H1 (cell line): Measurements from ENCODE around the gene ASMTL. TPM values are rescaled to one million over a fixed set of nuclear protein-coding genes. Genes with fewer than 3 reads are reported as not detected.

Experiments used
- CTCF ChIA-PET: fragments of 300-600 bp; sonication (Branson Sonifier 250); formaldehyde crosslinking; loops from one replicate; lab custom pipeline; 2021; ENCODE audit not compliant: partially characterized antibody; lab: Charles Lee
- POLR2A ChIA-PET: fragments of 300-600 bp; sonication (Branson Sonifier 250); formaldehyde crosslinking; loops from one replicate; lab custom pipeline; 2021; ENCODE audit warnings: inconsistent platforms; ENCODE audit not compliant: partially characterized antibody; lab: Charles Lee
- DNase-seq, 2 experiments: peaks; one replicate each; pipeline versions ENCODE4 v3.0.0 to v3.0.0-alpha.2; 2010 to 2022; ENCODE audit warnings: low spot score in 2 of 2, low read depth in 1 of 2, mixed read lengths in 1 of 2
- FAIRE-seq: peaks from 2 replicates; lab custom pipeline; 2011; peaks lifted over from hg19 to GRCh38; lab: Jason Lieb, UNC
- H2AFZ ChIP-seq: 2 replicates; pipeline ENCODE4 v1.8.1; 2012; ENCODE audit warnings: low read length, inconsistent platforms
- H2AK5ac ChIP-seq: 2 replicates; pipeline ENCODE4 v1.6.1; 2013; ENCODE audit warnings: low read depth, low read length
- H2BK120ac ChIP-seq: replicated peaks from 2 replicates; pipeline ENCODE3; 2013; ENCODE audit warnings: low read depth, low read length, inconsistent platforms
- H2BK12ac ChIP-seq: 2 replicates; pipeline ENCODE4 v1.6.1; 2013; ENCODE audit warnings: low read depth, low read length
- H2BK15ac ChIP-seq: 2 replicates; pipeline ENCODE4 v1.6.1; 2013; ENCODE audit warnings: low read length
- H2BK20ac ChIP-seq: 2 replicates; pipeline ENCODE4 v1.6.1; 2013; ENCODE audit warnings: low read length
- H2BK5ac ChIP-seq: 2 replicates; pipeline ENCODE4 v1.6.1; 2013; ENCODE audit warnings: low read depth, low read length
- H3K14ac ChIP-seq: 2 replicates; pipeline ENCODE4 v1.6.1; 2013; ENCODE audit warnings: inconsistent platforms; ENCODE audit not compliant: insufficient read length
- H3K18ac ChIP-seq: 2 replicates; pipeline ENCODE4 v1.6.1; 2013; ENCODE audit warnings: low read length; ENCODE audit errors: extremely low read depth
- H3K23ac ChIP-seq: 2 replicates; pipeline ENCODE4 v1.6.1; 2013; ENCODE audit warnings: inconsistent platforms; ENCODE audit not compliant: insufficient read length
- H3K23me2 ChIP-seq: 2 replicates; pipeline ENCODE4 v1.6.1; 2013; ENCODE audit warnings: low read depth, low read length
- H3K27ac ChIP-seq: 2 replicates; pipeline ENCODE4 v1.6.1; 2011; ENCODE audit warnings: low read depth, low read length, inconsistent platforms
- H3K27me3 ChIP-seq, 4 experiments: replicated peaks in 1 of 4; 1 replicate in 1 of 4; 2 replicates in 3 of 4; pipeline versions ENCODE4 v1.6.1 to v1.8.1; 2011 to 2013; ENCODE audit warnings: low read length in 3 of 4, mild to moderate bottlenecking in 3 of 4, inconsistent platforms in 2 of 4, mixed read lengths in 2 of 4, moderate library complexity in 1 of 4; ENCODE audit not compliant: control insufficient read depth in 3 of 4, insufficient read depth in 3 of 4; ENCODE audit errors: extremely low read depth in 1 of 4
- H3K36me3 ChIP-seq, 4 experiments: 2 replicates each; pipeline versions ENCODE4 v1.6.1 to v1.8.1; 2011 to 2013; ENCODE audit warnings: mild to moderate bottlenecking in 4 of 4, low read length in 3 of 4, moderate library complexity in 2 of 4, control low read depth in 1 of 4, inconsistent platforms in 1 of 4; ENCODE audit not compliant: insufficient read depth in 4 of 4, control insufficient read depth in 2 of 4
- H3K4ac ChIP-seq: replicated peaks from 2 replicates; pipeline ENCODE3; 2013; ENCODE audit warnings: low read length, low read depth, mixed read lengths, inconsistent platforms; ENCODE audit not compliant: insufficient read length
- H3K4me1 ChIP-seq, 4 experiments: replicated peaks in 1 of 4; 1 replicate in 1 of 4; 2 replicates in 3 of 4; pipeline versions ENCODE4 v1.6.1 to v1.8.1; 2011 to 2013; ENCODE audit warnings: low read length in 3 of 4, inconsistent platforms in 2 of 4, mixed read lengths in 1 of 4; ENCODE audit not compliant: insufficient read depth in 4 of 4, control insufficient read depth in 3 of 4
- H3K4me2 ChIP-seq, 2 experiments: 2 replicates each; pipeline versions ENCODE4 v1.6.1 to v1.8.1; 2011 to 2013; ENCODE audit warnings: low read depth in 2 of 2, low read length in 2 of 2, control low read depth in 1 of 2, inconsistent platforms in 1 of 2, mild to moderate bottlenecking in 1 of 2; ENCODE audit not compliant: insufficient read depth in 1 of 2
- H3K4me3 ChIP-seq, 4 experiments: fragments of 200-600, 300-600 bp in 1 of 4; sonication (generic), shearing (Covaris generic), sonication (Bioruptor Twin) in 1 of 4; 2 replicates each; pipeline versions ENCODE4 v1.5.1 to v1.8.1; 2011 to 2016; ENCODE audit warnings: low read length in 4 of 4, low read depth in 3 of 4, control low read depth in 2 of 4, inconsistent platforms in 2 of 4, mild to moderate bottlenecking in 2 of 4, mixed read lengths in 1 of 4, moderate library complexity in 1 of 4; ENCODE audit not compliant: insufficient read depth in 2 of 4; ENCODE audit errors: extremely low read depth in 1 of 4
- H3K56ac ChIP-seq: replicated peaks from 2 replicates; pipeline ENCODE3; 2013; ENCODE audit warnings: low read depth, mild to moderate bottlenecking, mixed read lengths, low read length, inconsistent platforms; ENCODE audit not compliant: insufficient read length
- H3K79me1 ChIP-seq: 2 replicates; pipeline ENCODE4 v1.6.1; 2013; ENCODE audit warnings: low read depth, low read length, control low read depth
- H3K79me2 ChIP-seq, 2 experiments: 2 replicates each; pipeline versions ENCODE4 v1.6.1 to v1.8.1; 2012 to 2013; ENCODE audit warnings: low read length in 2 of 2, mild to moderate bottlenecking in 2 of 2, inconsistent platforms in 1 of 2; ENCODE audit not compliant: insufficient read depth in 2 of 2, control insufficient read depth in 1 of 2
- H3K9ac ChIP-seq, 4 experiments: replicated peaks in 1 of 4; 1 replicate in 1 of 4; 2 replicates in 3 of 4; pipeline versions ENCODE4 v1.6.1 to v1.8.1; 2011 to 2013; ENCODE audit warnings: low read depth in 3 of 4, low read length in 3 of 4, control low read depth in 2 of 4, mild to moderate bottlenecking in 2 of 4, moderate library complexity in 2 of 4, inconsistent platforms in 1 of 4; ENCODE audit errors: extremely low read depth in 1 of 4
- H3K9me3 ChIP-seq, 2 experiments: 2 replicates each; pipeline versions ENCODE4 v1.6.1 to v1.8.1; 2012 to 2013; ENCODE audit warnings: mild to moderate bottlenecking in 2 of 2, moderate library complexity in 2 of 2, control low read depth in 1 of 2, inconsistent platforms in 1 of 2, low read depth in 1 of 2, low read length in 1 of 2, mixed read lengths in 1 of 2; ENCODE audit not compliant: insufficient read depth in 2 of 2
- H4K20me1 ChIP-seq, 2 experiments: replicated peaks in 1 of 2; 2 replicates each; pipeline versions ENCODE3 to v1.8.1; 2011 to 2013; ENCODE audit warnings: inconsistent platforms in 2 of 2, low read length in 2 of 2, mild to moderate bottlenecking in 1 of 2; ENCODE audit not compliant: insufficient read depth in 2 of 2, control insufficient read depth in 1 of 2
- H4K5ac ChIP-seq: 2 replicates; pipeline ENCODE4 v1.6.1; 2013; ENCODE audit warnings: low read length, low read depth, mixed read lengths, inconsistent platforms; ENCODE audit not compliant: insufficient read length
- H4K8ac ChIP-seq: 2 replicates; pipeline ENCODE4 v1.8.0; 2013; ENCODE audit warnings: mild to moderate bottlenecking, moderate library complexity, low read length, inconsistent platforms; ENCODE audit not compliant: insufficient read depth; ENCODE audit errors: extremely low read depth
- H4K91ac ChIP-seq: replicated peaks from 2 replicates; pipeline ENCODE3; 2013; ENCODE audit warnings: low read length, mixed read lengths, inconsistent platforms; ENCODE audit not compliant: insufficient read length
- ASH2L ChIP-seq: fragments of 200-600, 300-600 bp; sonication (generic); IDR thresholded peaks from one replicate; pipeline ENCODE4 v1.7.1; 2017; ENCODE audit warnings: low read length
- CTBP2 ChIP-seq: IDR thresholded peaks from 2 replicates; pipeline ENCODE4 v1.7.0; 2011; ENCODE audit warnings: borderline replicate concordance, mild to moderate bottlenecking, moderate library complexity, mixed read lengths, low read length; ENCODE audit not compliant: insufficient read depth, insufficient read length
- JUN ChIP-seq: IDR thresholded peaks from 2 replicates; pipeline ENCODE4 v1.6.1; 2011; ENCODE audit warnings: low read depth, mild to moderate bottlenecking, improper control_type of control experiment, low read length
- NANOG ChIP-seq: IDR thresholded peaks from 2 replicates; pipeline ENCODE4 v1.6.1; 2011; ENCODE audit warnings: low read length, low read depth, mild to moderate bottlenecking, inconsistent platforms; ENCODE audit not compliant: insufficient read depth, poor library complexity, severe bottlenecking
- PHF8 ChIP-seq: fragments of 200-600 bp; sonication (generic); conservative IDR thresholded peaks from 2 replicates; pipeline ENCODE4 v1.7.1; 2012; ENCODE audit warnings: low read depth, mild to moderate bottlenecking, inconsistent platforms, low read length, moderate library complexity
- SIN3A ChIP-seq, 2 experiments: IDR thresholded peaks in 1 of 2; conservative IDR thresholded peaks in 1 of 2; 2 replicates each; pipeline ENCODE4 v1.6.1; 2011 to 2012; ENCODE audit warnings: low read length in 2 of 2, improper control_type of control experiment in 1 of 2, low read depth in 1 of 2, mild to moderate bottlenecking in 1 of 2
- SP1 ChIP-seq: IDR thresholded peaks from 2 replicates; pipeline ENCODE4 v1.6.1; 2011; ENCODE audit warnings: low read depth, low read length
- WGBS, 2 experiments: shearing (Covaris generic) in 1 of 2; methylation state at CpG; one replicate each; pipeline versions ENCODE4 v1.1.6 to v1.1.7; 2013 to 2015; ENCODE audit warnings: low lambda C conversion rate in 2 of 2, mixed read lengths in 2 of 2, inconsistent platforms in 1 of 2, low coverage in 1 of 2, missing lambda C conversion rate in 1 of 2; ENCODE audit not compliant: insufficient replicate concordance in 2 of 2, insufficient coverage in 1 of 2, insufficient read length in 1 of 2; ENCODE audit errors: extremely low coverage in 1 of 2, missing lambda C conversion rate in 1 of 2; 5-methylcytosine and 5-hydroxymethylcytosine counted together
- polyA plus RNA-seq, 7 experiments: library from polyadenylated mRNA; depleted of rRNA in 3 of 7; stranded (reverse) in 5 of 7; unstranded in 2 of 7; fragments of >200 nt in 5 of 7; fragments of 200-250 nt in 2 of 7; gene quantifications; 1 replicate in 5 of 7; 2 replicates in 1 of 7; 4 replicates in 1 of 7; pipeline versions ENCODE4 v1.2.1 to v1.2.3, GENCODE V29; 2011 to 2013; ENCODE audit warnings: missing spikeins in 2 of 7, mixed read lengths in 2 of 7
- total RNA-seq: library from RNA; stranded (reverse); fragmentation: NEBNext Ultra II Directional; extraction: Animal tissue kit (Norgen Biotek cat#: 25700); gene quantifications from 2 replicates; pipeline ENCODE4 v1.2.1, GENCODE V29; 2021
- TF ChIP-seq, protein P1 (sequence below): IDR thresholded peaks from 2 replicates; pipeline ENCODE4 v1.6.1; 2012; ENCODE audit warnings: low read length, inconsistent platforms

ASMTL gene
- total and polyA plus RNA-seq, 2 of the 8 experiments (the other 6 are each of a cell fraction or from before 2014, with no cell fraction given) = 75.6 to 81.4 TPM

DNA sequence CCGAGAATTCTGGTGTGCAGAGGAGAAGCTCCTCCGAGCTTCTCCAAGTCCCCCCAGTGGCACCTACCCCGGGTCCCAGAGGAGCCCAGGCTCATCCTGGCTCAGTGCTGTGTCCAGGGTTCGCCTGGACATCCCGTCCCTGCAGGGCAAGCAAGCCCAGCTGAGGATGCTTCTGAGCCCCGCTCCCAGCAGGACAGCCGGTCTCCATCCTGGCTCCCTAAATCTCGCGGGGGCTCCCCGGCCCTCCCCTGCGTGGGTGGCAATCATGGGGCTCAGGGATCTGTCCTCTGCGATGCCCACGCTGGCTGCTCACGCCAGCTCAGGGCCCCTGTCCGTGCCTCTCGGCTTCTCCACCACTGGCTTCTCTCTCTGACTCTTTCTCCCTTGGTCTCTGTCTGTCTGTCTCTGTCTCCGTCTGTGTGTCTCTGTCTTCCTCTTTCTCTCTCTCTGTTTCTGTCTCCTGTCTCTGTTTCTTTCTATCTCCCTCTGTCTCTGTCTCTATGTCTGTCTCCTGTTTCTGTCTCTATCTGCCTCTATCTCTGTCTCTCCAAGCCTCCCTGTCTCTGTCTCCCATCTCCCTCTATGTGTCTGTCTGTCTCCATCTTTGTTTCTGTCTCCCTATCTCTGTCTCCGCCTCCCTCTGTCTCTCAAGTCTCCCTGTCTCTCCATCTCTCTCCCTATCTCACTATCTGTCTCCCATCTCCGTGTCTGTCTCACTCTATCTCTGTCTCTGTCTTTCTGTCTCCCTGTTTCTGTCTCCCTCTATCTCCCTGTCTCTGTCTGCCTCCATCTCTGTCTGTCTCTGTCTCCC is 33.0 kb downstream of the ASMTL start:
- no peak for DNase-seq
- TF ChIP-seq CTBP2 (no peak), ASH2L (no peak), JUN (no peak), NANOG (no peak), PHF8 (no peak), SIN3A (conservative IDR thresholded peaks at IDR 0.05 in 1 of 2, IDR thresholded peaks at IDR 0.05 in 1 of 2; ENCODE audit: low read depth in 1 of 2, low read length in 2 of 2) (no peak), SP1 (no peak)
- TF ChIP-seq, protein P1, sequence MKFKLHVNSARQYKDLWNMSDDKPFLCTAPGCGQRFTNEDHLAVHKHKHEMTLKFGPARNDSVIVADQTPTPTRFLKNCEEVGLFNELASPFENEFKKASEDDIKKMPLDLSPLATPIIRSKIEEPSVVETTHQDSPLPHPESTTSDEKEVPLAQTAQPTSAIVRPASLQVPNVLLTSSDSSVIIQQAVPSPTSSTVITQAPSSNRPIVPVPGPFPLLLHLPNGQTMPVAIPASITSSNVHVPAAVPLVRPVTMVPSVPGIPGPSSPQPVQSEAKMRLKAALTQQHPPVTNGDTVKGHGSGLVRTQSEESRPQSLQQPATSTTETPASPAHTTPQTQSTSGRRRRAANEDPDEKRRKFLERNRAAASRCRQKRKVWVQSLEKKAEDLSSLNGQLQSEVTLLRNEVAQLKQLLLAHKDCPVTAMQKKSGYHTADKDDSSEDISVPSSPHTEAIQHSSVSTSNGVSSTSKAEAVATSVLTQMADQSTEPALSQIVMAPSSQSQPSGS = no peak

More for the DNA sequence above, 33.0 kb downstream of the ASMTL start:
- H3K18ac ChIP-seq = no peak overlapping the region
- no peak overlapping the region for H3K14ac ChIP-seq
- no peaks in the 10 kb centered on the region for H3K4me1 ChIP-seq
- H3K4me3 ChIP-seq = no peak overlapping the region
- H3K9ac ChIP-seq = no peak overlapping the region
- no peak for FAIRE-seq
- H2AK5ac ChIP-seq = no peak overlapping the region
- no peak overlapping the region for H4K5ac ChIP-seq
- H3K79me2 ChIP-seq = no peaks in the 10 kb centered on the region; a peak in 1 of 4 replicates
- peaks cover 14% of the 10 kb centered on the region; the same call in 1 of the 2 replicates for H3K23me2 ChIP-seq
- no peak overlapping the region for H3K4ac ChIP-seq
- no peak overlapping the region for H3K56ac ChIP-seq
- H2BK12ac ChIP-seq = no peak overlapping the region
- H4K20me1 ChIP-seq = peaks cover 5 to 34% of the 10 kb centered on the region in 2 experiments
- no peak overlapping the region for H2AFZ ChIP-seq
- H3K36me3 ChIP-seq = peaks cover 40 to 76% (median 66%) of the 10 kb centered on the region in 4 experiments
- H3K4me2 ChIP-seq = no peak overlapping the region
- H3K23ac ChIP-seq = no peak overlapping the region
- no peak overlapping the region for H4K8ac ChIP-seq
- H4K91ac ChIP-seq = no peak overlapping the region
- no peaks in the 10 kb centered on the region for H3K27me3 ChIP-seq
- H2BK5ac ChIP-seq = peak overlapping the region; percentile 44; the same call in 1 of the 2 replicates
- H2BK15ac ChIP-seq = no peak overlapping the region
- ChIA-PET POLR2A (no interaction called here), CTCF (no interaction called here)
- H3K79me1 ChIP-seq = peaks cover 2% of the 10 kb centered on the region
- H2BK20ac ChIP-seq = no peak overlapping the region
- WGBS, 2 experiments = 80% methylated on average over 19 of the region's 19 CpGs; no CpG with 5 or more reads in 1 of the 2 experiments
- H3K9me3 ChIP-seq = peaks cover 0 to 10% of the 10 kb centered on the region in 2 experiments; a peak in 1 of 4 replicates
- no peak overlapping the region for H2BK120ac ChIP-seq
- H3K27ac ChIP-seq = no peak overlapping the region
